GM12891 (cell line): ENCODE results near the gene SORCS1.

Experiments used
- POLR2A ChIP-seq: IDR thresholded peaks from 2 replicates; pipeline ENCODE4 v1.6.1; 2011; ENCODE audit warnings: low read depth, low read length, control low read depth
- POLR2AphosphoS5 ChIP-seq: IDR thresholded peaks from 2 replicates; pipeline ENCODE4 v1.6.1; 2011; ENCODE audit warnings: low read depth, low read length, control low read depth
- POU2F2 ChIP-seq: IDR thresholded peaks from 2 replicates; pipeline ENCODE4 v1.6.1; 2011; ENCODE audit warnings: low read depth, mild to moderate bottlenecking, control low read depth, low read length, moderate library complexity
- SPI1 ChIP-seq: IDR thresholded peaks from 2 replicates; pipeline ENCODE4 v1.6.1; 2011; ENCODE audit warnings: low read depth, low read length, control low read depth
- TAF1 ChIP-seq: IDR thresholded peaks from 2 replicates; pipeline ENCODE4 v1.6.1; 2011; ENCODE audit warnings: low read depth, low read length, control low read depth

GRCh38 chr10:107122703-107123102 lies 41.8 kb downstream of the SORCS1 start:
- TF ChIP-seq POLR2AphosphoS5 (no peak), TAF1 (no peak), POLR2A (no peak), SPI1 (no peak), POU2F2 (no peak)
